HG03280 (cell line): ENCODE data around the gene VSIG2.

ENCODE experiments used
- ATAC-seq: cut with Tn5 transposase; IDR thresholded peaks from one replicate; pipeline ENCODE4 v1.9.1; 2021; ENCODE audit warnings: mild to moderate bottlenecking, moderate library complexity; ENCODE audit not compliant: unreplicated experiment

VSIG2 gene

DNA sequence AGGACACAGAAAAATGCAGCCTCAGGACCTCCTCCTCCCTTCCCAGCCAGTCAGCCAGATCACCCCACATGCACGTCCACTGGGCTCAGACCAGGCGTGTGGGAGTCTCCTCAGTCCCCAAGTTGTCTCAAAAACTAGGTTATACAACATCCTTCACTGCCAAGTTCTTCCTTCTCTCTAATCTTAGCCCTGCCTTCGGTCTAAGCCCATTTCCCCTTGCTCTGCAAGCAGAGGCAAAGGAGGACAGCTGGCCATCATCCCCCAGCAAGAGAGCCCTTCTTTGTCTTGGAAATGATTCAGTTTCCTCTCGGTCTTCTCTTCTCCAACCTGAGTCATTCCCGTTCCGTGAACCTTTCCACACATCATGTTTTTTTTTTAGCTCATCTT, 26.3 kb downstream of the VSIG2 start:
- no peak for ATAC-seq

DNA sequence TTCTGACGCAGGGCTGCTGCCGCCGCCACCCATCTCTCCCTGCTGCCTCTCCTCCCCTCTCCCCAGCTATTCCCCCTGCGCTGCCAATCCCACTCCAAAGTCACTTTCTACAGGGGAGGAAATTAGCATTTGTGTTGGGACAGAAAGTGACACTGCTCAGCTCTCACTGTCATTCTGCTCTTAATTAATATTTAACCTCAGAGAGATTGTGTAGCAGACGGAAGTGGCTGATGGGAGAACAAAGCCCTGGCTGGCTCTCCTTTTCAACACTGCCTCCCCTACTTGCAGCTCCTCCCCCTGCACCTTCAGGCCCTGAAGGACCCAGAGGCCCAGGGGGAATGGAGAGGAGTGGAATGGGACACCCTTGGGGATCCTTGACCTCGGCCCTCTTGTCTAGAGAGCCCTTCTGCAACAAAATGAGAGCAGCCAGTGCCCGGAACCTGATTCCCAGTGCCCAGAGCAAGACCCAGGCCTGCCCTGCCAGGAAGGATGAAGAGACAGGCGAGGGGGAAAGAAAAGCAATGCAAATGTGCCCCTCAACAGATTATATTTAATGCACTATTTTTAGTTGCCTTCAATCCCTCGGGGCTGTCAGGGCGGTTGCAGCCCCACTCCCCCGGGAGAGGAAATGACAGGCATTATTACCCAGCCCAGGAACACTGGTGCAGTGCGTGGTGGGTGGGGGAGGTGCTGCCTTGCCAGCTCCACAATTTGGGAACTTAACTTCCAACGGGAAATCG, 26.9 kb downstream of the VSIG2 start:
- peak; percentile 65 for ATAC-seq

DNA sequence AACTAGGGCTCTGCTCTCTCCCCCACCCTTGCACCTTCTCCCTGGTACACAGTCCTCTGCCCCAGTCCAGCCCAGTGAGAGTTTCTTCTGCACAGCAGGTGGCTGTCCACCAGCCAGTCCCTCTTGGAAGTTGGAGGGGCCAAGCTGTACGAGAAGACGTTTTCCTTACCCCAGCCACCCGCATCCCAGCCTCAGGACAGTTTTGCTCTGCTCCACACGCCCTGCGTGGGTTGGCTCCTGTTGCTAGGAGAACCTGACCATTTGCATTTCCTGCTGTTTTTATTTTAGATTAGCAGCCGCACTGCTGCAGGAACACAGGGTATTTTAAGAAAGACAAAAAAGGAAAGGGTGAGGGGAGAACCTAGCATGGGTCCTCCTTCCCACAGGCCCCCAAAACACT, 29.9 kb downstream of the VSIG2 start:
- ATAC-seq, result no peak

DNA sequence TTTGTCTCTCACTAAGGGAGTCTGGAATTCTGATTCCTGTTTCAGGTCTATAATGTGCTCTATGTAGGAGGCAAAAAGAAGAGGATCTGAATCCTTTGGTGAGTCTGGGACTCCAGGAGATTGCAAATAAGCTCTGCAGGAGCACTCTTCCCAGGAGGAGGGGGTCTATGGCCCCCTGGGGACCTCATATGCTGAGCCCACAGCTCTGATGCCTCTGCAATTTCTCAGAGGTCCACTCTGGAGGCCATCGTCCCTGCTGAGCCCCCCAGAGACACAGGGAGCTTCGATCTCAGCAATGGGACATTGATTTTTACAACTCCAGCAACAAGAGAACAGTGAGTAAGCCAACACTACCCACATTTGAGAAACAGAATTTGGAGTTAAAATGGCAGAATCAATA, 32.5 kb downstream of the VSIG2 start:
- ATAC-seq, result no peak

DNA sequence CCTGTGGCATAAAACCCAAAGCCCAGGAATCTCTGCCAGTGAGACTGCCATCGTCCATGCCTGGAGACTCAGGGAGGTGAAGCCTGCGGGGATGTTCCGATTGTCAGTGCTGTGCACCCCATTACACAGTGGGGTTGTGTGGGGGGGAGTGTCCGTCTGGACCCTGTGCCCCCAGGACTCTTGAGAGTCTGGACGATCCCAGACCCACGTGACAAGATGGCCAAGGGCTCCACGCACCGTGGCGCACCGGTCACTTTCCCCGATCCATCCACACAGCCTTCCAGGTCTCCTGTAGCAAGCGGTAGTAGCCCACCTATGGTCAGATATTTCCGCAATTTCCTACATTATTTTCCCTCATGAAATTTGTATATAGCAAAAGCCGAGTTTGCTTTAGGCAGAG, 33.3 kb downstream of the VSIG2 start:
- ATAC-seq, result no peak

DNA sequence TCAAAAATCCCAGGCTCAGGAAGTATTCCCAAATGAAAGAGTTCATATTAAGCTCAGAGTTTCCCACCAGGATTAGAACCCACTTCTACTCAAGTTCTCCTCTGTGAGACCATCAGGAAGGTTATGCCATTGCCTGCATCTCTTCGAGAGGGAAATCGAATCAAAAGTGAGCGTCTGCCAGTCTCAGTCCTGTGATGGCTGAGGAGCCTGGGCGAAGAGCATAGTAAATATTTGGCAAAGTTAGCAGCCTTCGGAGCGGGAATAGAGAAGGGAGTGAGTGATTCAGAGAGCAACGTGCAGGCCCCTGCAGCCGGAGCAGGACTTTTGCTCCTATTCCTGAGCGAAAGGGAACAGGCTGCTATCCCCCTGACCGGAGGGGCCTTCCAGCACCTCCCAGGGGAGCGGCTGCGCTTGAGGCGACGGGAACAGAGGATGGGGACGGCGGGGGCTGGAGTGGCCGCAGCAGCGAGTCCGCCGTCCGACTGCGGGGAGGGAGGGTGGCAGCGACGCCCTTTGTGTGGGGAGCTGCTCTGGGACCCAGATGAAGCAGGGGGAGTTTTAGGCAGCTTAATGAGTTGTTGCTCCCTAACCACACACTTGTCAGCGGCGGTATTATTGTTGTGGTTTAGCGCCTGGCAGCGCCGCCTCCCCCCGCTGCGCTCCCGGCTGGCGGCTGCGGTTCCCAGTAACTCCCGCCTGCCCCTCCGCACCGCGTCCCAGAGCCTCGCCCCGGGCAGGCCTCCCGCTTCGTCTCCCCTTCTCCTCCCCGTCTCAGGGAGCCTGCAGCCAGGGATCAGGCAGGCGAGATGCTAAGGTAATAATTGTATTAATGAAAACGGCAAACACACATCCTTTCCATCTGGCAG, 34.0 kb downstream of the VSIG2 start:
- ATAC-seq, result no peak

DNA sequence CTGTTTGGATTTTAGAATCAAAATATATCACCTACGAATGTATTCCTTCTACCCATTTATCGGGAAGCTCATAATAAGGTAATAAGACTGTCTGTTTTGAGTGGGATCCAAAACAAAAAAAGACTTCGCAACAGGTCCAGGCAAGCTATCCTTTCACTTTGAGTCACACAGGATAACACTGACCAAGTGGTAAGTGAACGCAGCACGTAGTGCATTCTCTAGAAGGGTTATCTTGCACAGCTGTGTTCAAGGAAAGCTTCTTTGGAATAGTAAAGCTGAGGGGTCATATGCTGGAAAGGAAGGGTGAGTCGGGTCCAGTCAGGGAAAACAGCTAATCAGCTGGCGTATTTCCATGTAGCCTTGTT, 34.7 kb downstream of the VSIG2 start:
- no peak for ATAC-seq

DNA sequence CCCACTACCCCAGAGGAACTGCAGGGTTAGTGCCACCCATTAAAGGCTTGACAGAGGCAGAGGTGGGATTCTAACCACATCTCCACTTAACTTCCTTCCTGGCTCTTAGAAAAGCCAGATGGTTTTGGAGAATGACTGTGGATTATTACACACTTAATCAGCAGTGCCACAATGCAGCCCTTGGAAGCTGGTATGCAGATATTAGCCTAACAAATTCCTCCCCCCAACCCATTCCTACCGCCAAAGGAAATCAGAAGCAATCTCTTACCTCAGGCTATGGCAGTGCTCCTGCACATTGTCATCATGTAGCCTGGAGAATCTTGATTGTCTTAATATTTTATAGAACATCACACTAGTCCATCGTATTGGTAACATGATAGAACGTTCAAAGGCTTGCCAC, 35.5 kb downstream of the VSIG2 start:
- ATAC-seq, result no peak

DNA sequence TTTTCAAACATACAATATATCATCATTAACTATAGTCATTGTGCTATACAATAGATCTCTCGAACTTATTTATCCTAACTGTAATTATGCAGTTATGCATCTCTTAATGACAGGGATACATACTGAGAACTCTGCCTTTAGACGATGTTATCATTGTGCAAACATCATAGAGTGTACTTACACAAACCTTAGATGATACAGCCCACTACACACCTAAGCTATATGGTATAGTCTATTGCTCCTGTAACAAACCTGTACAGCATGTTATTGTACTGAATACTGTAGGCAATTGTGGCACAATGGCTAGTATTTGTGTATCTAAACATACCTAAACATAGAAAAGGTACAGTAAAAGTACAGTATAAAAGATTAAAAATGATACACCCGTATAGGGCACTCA, 39.7 kb downstream of the VSIG2 start:
- ATAC-seq, result no peak

DNA sequence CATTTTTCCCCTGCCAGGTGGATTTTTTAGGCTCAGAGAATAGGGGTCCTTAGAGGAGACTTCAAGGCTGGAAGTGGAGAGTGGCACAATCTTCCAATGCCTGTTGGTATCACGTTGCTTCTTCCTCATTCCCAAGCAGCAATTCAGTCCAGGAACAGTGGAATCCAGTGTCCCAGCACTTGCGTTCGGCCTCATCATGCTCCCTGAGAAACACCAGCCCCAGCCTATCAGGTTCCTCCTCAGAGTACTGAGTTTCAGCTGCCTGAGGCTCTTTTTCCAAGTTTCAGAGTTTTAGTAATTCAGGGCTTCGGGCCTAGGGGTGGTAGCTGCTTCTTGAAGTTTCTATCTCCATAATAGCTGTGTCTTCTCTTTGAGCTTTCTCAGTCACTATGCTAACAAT, 44.2 kb downstream of the VSIG2 start:
- ATAC-seq, result no peak

DNA sequence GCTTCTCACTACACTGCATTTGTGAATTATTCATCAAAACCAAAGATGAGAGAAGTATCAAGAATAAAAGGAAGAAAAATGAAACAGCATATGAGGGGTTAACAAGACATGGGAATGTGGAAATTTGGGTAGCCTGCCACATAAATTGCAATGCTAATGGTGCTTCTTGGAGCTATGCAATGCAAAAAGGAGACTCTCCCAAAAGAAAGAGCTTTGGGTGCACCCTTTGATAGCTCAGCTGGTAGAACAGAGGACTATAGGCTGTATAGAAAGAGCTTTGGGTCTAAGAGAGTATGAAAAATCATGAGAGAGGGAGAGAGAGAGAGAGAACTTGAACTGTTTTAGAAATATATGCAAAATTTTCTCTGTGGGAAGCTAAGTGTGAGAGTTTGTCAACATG, 52.0 kb downstream of the VSIG2 start:
- ATAC-seq, result no peak

DNA sequence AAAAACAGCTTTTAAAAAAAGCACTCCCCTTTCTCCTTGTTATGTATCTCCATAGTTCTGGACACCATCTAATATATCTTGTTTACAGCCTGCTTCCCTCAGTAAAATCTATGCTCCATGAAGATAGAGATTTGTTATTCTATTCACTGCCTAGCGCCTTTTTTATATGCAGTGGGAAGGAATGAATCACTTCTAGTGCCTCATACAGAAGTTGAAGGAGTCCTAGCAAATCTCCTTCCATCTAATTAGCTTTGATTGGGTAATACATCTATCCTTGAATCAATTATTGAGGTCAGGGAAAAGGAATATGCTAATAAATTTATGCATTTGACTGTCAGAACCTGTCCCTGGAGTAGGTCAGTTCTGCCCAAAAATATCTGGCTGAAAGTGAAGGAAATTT, 52.5 kb downstream of the VSIG2 start:
- ATAC-seq, result no peak
